ENCODE results near the gene PNLIP.

DNA sequence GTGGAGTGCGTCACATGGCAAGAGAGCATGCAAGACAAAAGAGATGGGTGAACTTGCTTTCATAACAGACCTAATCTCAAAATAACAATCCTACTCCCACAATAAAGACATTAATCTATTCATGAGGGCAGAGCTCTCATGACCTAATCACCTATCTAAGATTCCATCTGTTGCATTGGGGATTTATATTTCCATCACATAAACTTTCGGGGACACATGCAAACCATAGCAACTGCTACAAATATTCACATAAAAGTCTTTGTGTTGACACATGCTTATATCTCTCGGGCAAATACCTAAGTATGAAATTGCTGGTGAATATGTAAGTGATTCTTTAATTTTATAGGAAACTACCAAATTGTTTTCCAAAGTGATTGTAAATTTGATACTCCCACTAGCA, 29.1 kb downstream of the PNLIP start:
- TF ChIP-seq EZH2phosphoT487 (IDR thresholded peaks at IDR 0.05; ENCODE audit: insufficient read depth, low read depth) (no peak), EZH2 (IDR thresholded peaks at IDR 0.05; ENCODE audit: insufficient read depth, poor library complexity, severe bottlenecking) (no peak)
